Hindlimb muscle (tissue), 1 donor: Measurements from ENCODE around the gene LBHD1. TPM values are rescaled to one million over a fixed set of nuclear protein-coding genes. Genes with fewer than 3 reads are reported as not detected.
A peak's percentile ranks its signal among the peaks of the same experiment; 100 is the strongest.
"Not testable (repeated sequence)": the region's sequence is repeated elsewhere in the genome, so short reads cannot be mapped to it uniquely, and the experiment has no call there.

ENCODE experiments used
- DNase-seq: peaks from one replicate; pipeline ENCODE4 v3.0.0-alpha.2; 2013
- polyA plus RNA-seq: library from polyadenylated mRNA; unstranded; fragments of 120-200 nt; gene quantifications from one replicate; pipeline ENCODE4 v1.2.1, GENCODE V29; 2013; ENCODE audit not compliant: insufficient read length

The LBHD1 gene
- polyA plus RNA-seq, 1 donor = 7.1 TPM

GRCh38 chr11:62693624-62694023, 21.6 kb upstream of the LBHD1 start:
- not testable (repeated sequence) for DNase-seq

GRCh38 chr11:62689421-62690183, 17.5 kb upstream of the LBHD1 start, which contains the start of gene LRRN4CL:
LRRN4CL (minus strand) TSS chr11:62689530; CDS start chr11:62688508, 1,022 bp downstream.
- peak; percentile 89 for DNase-seq

- no peak for DNase-seq
Measured at GRCh38 chr11:62688491-62688890, 16.4 kb upstream of the LBHD1 start.

GRCh38 chr11:62687508-62688396, 15.7 kb upstream of the LBHD1 start:
- no peak for DNase-seq

GRCh38 chr11:62682518-62682917, 10.5 kb upstream of the LBHD1 start:
- no peak for DNase-seq

GRCh38 chr11:62680825-62681240, 8.8 kb upstream of the LBHD1 start:
- no peak for DNase-seq

GRCh38 chr11:62678770-62679696, 7.0 kb upstream of the LBHD1 start, which contains the start of gene UBXN1:
UBXN1 (minus strand) TSS chr11:62679073; CDS start chr11:62678923, 150 bp downstream.
- peak; percentile 93 for DNase-seq

- DNase-seq = no peak
Measured at GRCh38 chr11:62678433-62678769, 6.3 kb upstream of the LBHD1 start.

GRCh38 chr11:62677714-62678113, 5.6 kb upstream of the LBHD1 start:
- no peak for DNase-seq

GRCh38 chr11:62677156-62677555, 5.1 kb upstream of the LBHD1 start:
- DNase-seq = no peak

GRCh38 chr11:62676698-62677097, 4.6 kb upstream of the LBHD1 start:
- DNase-seq = no peak

GRCh38 chr11:62675415-62675814, 3.3 kb upstream of the LBHD1 start:
- DNase-seq = not testable (repeated sequence)

- no peak for DNase-seq
Measured at GRCh38 chr11:62673196-62673525, 1.1 kb upstream of the LBHD1 start.

- no peak for DNase-seq
Measured at GRCh38 chr11:62671236-62671607, 845 bp downstream of the LBHD1 start.

- DNase-seq = no peak
Measured at GRCh38 chr11:62669420-62670161, 2.5 kb downstream of the LBHD1 start.

GRCh38 chr11:62667460-62667859, 4.6 kb downstream of the LBHD1 start:
- no peak for DNase-seq

- no peak for DNase-seq
Measured at GRCh38 chr11:62666259-62666926, 5.7 kb downstream of the LBHD1 start.

GRCh38 chr11:62665599-62666258, 6.3 kb downstream of the LBHD1 start:
- DNase-seq = no peak

GRCh38 chr11:62665075-62665598, 6.9 kb downstream of the LBHD1 start, which contains the start of the genes C11orf98 and CSKMT:
C11orf98 (minus strand) TSS chr11:62665210; CDS start chr11:62665169, 41 bp downstream.
CSKMT (plus strand) TSS chr11:62665312; CDS start chr11:62665880, 568 bp downstream.
- DNase-seq = peak; percentile 97

- DNase-seq = no peak
Measured at GRCh38 chr11:62664405-62665074, 7.5 kb downstream of the LBHD1 start.
